ENCODE measurements around the gene SETD5. TPM values are rescaled to one million over a fixed set of nuclear protein-coding genes. Genes with fewer than 3 reads are reported as not detected.
A peak's percentile ranks its signal among the peaks of the same experiment; 100 is the strongest.

SETD5 gene
- total RNA-seq, 3 donors from 2014 or later = 94.8 to 132 (median 101) TPM

DNA sequence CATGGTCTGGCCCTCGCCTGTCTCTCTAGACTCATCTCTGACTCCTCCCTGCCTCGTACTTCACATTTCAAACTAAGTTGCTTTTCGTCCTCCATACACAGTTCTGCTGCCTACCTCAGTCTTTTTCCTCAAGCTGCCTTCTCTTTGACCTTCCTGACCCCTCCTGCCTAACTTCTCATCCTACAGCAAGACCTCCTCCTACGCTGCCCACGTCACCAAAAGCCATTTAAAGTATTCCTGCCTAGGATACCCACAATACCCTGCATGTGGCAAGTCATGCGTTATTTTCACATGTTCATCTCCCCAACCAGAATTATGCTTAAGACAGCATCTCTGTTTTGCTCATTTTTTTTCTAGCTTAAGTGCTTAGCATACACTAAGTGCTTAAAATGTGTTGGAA, 99.5 kb downstream of the SETD5 start:
- TF ChIP-seq, protein P1, sequence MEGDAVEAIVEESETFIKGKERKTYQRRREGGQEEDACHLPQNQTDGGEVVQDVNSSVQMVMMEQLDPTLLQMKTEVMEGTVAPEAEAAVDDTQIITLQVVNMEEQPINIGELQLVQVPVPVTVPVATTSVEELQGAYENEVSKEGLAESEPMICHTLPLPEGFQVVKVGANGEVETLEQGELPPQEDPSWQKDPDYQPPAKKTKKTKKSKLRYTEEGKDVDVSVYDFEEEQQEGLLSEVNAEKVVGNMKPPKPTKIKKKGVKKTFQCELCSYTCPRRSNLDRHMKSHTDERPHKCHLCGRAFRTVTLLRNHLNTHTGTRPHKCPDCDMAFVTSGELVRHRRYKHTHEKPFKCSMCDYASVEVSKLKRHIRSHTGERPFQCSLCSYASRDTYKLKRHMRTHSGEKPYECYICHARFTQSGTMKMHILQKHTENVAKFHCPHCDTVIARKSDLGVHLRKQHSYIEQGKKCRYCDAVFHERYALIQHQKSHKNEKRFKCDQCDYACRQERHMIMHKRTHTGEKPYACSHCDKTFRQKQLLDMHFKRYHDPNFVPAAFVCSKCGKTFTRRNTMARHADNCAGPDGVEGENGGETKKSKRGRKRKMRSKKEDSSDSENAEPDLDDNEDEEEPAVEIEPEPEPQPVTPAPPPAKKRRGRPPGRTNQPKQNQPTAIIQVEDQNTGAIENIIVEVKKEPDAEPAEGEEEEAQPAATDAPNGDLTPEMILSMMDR (IDR thresholded peaks at IDR 0.05) = no peak
- Histone ChIP-seq H3K9me3 (no peaks in the 10 kb centered on the region), H3K4me3 (no peak overlapping the region), H3K4me1 (ENCODE audit: low read depth) (peaks cover 6% of the 10 kb centered on the region), H3K36me3 (ENCODE audit: low read depth) (no peaks in the 10 kb centered on the region)
- ATAC-seq = no peak
- DNase-seq = no peak
- intact Hi-C loops (cut with DNase I, micrococcal nuclease) = no loop called here

DNA sequence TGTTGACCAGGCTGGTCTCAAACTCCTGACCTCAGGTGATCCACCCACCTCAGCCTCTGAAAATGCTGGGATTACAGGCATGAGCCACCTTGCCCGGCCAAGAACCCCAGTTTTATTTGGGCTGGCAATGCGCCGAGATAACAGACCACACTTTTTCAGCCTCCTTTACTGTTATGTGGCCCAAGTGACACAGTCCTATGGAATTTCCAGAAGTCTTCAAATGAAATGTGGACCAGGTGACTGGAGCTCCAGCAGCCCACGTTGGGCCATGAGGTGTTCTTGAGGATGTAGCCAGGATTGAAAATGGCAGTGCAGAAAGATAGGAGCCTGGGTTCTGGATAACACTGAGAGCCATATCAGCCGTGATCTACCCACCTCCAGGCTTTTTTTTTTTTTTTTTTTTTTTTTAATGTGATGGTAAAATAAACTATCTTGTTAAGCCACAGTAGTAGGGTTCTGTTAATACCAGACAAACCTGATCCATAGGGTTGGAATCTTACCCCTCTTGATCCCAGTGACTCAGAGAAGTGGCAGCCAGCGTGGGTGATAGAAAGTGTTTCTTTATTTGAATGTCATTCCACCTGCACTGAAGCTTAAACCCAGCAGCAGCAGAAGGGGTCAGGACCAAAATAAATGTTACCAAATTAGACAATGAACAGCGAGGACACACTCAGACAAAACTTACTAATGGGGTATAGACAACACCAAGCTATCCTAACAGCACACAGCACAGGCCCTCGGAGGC, 100.6 kb downstream of the SETD5 start:
- H3K4me3 ChIP-seq = no peak overlapping the region
- DNase-seq (no peak), ATAC-seq (no peak)
- H3K9me3 ChIP-seq = no peaks in the 10 kb centered on the region
- peaks cover 6% of the 10 kb centered on the region for H3K4me1 ChIP-seq (ENCODE audit: low read depth)
- TF ChIP-seq, protein P1 (IDR thresholded peaks at IDR 0.05) = no peak
- intact Hi-C loops (cut with DNase I, micrococcal nuclease) = no loop called here
- H3K36me3 ChIP-seq (ENCODE audit: low read depth) = no peaks in the 10 kb centered on the region

DNA sequence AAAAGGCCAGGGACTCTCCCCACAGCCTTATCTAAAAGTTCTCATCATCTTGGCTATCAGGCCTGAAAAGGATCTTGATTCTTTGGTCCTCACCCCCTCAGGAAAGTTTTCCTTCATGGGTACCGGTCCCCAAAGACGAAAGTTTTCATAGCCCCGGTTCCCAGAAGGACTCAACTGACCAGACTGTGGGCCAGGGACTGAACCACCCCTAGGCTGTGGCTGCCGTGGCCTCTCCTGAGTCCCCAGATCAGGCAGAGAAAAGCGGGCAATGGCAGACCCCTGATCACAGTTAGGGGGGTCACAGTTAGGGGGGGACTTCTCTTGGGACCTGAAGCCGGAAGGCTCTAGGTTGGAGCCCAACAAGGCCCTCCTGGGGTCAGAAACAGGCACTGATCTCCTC, 101.4 kb downstream of the SETD5 start:
- DNase-seq = no peak
- TF ChIP-seq, protein P1 (IDR thresholded peaks at IDR 0.05) = no peak
- H3K9me3 ChIP-seq = no peaks in the 10 kb centered on the region
- H3K4me1 ChIP-seq (ENCODE audit: low read depth) = peaks cover 6% of the 10 kb centered on the region
- ATAC-seq = no peak
- H3K36me3 ChIP-seq (ENCODE audit: low read depth) = no peaks in the 10 kb centered on the region
- no peak overlapping the region for H3K4me3 ChIP-seq
- intact Hi-C loops (cut with DNase I, micrococcal nuclease) = no loop called here

DNA sequence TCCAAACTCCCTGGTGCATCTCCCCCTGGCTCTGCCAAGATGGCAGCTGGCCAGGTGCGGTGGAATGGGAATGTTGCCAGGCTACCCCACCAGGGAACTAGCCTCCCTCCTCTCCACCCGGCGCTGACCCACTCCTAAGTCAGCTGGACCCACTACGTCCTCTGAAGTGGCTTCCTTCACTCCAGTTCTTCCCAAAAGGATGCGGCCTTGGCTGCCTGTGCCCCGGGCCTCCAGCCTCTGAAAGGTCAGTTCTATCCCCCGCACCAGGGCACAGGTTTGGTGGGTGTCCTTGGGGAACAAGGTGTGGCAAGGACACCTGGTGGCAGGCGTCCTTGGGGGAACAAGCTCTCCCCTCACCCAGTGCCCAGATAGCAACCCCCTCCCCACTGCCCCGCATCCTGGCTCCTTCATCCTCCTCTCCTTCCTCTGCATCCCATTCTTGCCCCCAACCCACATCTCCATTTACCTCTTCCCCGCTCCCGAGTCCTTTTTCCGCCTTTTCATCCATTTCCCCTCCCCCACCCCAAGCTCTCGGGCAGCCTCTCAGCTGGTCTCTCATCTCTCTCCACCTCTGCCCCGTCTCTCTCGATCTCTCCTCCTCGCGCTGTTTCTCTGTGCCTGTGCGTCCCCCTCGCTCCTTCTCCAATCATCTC, 102.2 kb downstream of the SETD5 start:
- no peaks in the 10 kb centered on the region for H3K9me3 ChIP-seq
- DNase-seq (no peak), ATAC-seq (no peak)
- H3K4me1 ChIP-seq (ENCODE audit: low read depth) = peaks cover 6% of the 10 kb centered on the region
- H3K4me3 ChIP-seq = no peak overlapping the region
- intact Hi-C loops (cut with DNase I, micrococcal nuclease) = no loop called here
- TF ChIP-seq, protein P1 (IDR thresholded peaks at IDR 0.05) = no peak
- no peaks in the 10 kb centered on the region for H3K36me3 ChIP-seq (ENCODE audit: low read depth)

DNA sequence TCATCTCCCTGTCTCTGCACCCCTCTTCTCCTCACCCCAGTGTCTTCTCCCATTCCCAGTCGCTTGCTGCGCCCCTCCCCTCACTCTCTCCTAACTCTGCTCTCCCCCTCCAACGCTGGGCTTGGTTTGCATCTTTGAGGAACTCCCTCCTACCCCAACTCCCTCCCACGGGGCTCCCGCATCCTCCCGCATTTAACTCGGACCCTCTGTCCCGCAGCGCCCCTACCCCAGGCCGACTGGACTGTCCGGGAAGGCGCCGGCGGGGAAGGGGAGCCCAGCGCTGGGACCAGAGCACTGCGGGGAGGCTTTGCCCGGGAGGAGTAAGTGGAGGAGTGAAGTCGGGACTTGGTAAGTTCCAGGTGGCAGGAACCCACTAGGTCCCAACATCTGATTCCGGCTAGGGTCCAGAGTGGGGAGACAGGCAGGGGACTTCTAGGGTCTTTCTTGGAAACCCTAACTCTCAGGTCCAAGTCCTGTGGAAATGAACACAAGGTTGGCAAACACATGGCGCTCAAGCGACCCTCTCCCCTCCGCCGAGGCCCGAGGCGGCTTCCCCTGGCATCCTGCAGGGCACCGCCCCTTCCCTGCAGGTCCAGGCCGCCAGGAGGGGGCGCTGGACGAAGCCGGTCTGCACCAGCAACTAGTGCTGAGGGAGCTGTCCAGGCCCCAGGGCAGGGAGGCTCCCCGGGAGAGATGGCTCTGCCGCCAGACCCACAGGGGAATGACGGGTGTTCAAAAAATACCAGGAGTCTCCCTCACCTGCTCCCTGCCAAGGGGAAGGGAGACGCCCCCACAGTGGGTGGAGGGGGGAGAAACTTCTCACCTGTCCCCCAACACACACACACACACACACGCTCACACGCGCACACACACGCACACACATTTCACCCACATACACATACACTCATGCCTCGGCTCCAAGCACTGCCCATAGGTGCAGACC, 103.0 kb downstream of the SETD5 start:
- H3K4me3 ChIP-seq = no peak overlapping the region
- peaks cover 6% of the 10 kb centered on the region for H3K4me1 ChIP-seq (ENCODE audit: low read depth)
- no peaks in the 10 kb centered on the region for H3K9me3 ChIP-seq
- intact Hi-C loops (cut with DNase I, micrococcal nuclease) = no loop called here
- H3K36me3 ChIP-seq (ENCODE audit: low read depth) = no peaks in the 10 kb centered on the region
- TF ChIP-seq, protein P1 (IDR thresholded peaks at IDR 0.05) = peak; percentile 62
- peak; percentile 59 to 80 (median 73) for DNase-seq
- peak; percentile 81 for ATAC-seq
